HG03097 (cell line): ENCODE results near the gene GSTM4.

ENCODE experiments used
- ATAC-seq: cut with Tn5 transposase; IDR thresholded peaks from one replicate; pipeline ENCODE4 v1.9.1; 2021; ENCODE audit not compliant: unreplicated experiment, low FRiP score

The GSTM4 gene

GRCh38 chr1:109624201-109625010 lies 31.5 kb upstream of the GSTM4 start:
- ATAC-seq: no peak

GRCh38 chr1:109625176-109625575 lies 30.7 kb upstream of the GSTM4 start:
- no peak for ATAC-seq

- no peak for ATAC-seq
Observed at GRCh38 chr1:109625601-109626560, 30.0 kb upstream of the GSTM4 start.

- no peak for ATAC-seq
Observed at GRCh38 chr1:109626682-109627408, 29.1 kb upstream of the GSTM4 start.

- no peak for ATAC-seq
Observed at GRCh38 chr1:109627692-109628399, 28.1 kb upstream of the GSTM4 start.

- no peak for ATAC-seq
Observed at GRCh38 chr1:109628540-109629321, 27.2 kb upstream of the GSTM4 start.

- no peak for ATAC-seq
Observed at GRCh38 chr1:109629372-109630030, 26.4 kb upstream of the GSTM4 start.

- no peak for ATAC-seq
Observed at GRCh38 chr1:109630081-109630897, 25.6 kb upstream of the GSTM4 start.

- ATAC-seq: no peak
Observed at GRCh38 chr1:109630898-109631512, 24.9 kb upstream of the GSTM4 start.

GRCh38 chr1:109631513-109632505 lies 24.1 kb upstream of the GSTM4 start:
- no peak for ATAC-seq

- ATAC-seq: no peak
Observed at GRCh38 chr1:109632671-109633346, 23.1 kb upstream of the GSTM4 start.

GRCh38 chr1:109634292-109634691 lies 21.6 kb upstream of the GSTM4 start:
- ATAC-seq: no peak

- ATAC-seq: no peak
Observed at GRCh38 chr1:109634771-109635750, 20.8 kb upstream of the GSTM4 start.

- ATAC-seq: no peak
Observed at GRCh38 chr1:109635862-109636200, 20.1 kb upstream of the GSTM4 start.
